Prostate gland (tissue), 2 donors: ENCODE results near the gene ATP6V1F. TPM values are rescaled to one million over a fixed set of nuclear protein-coding genes. Genes with fewer than 3 reads are reported as not detected.

Source experiments
- DNase-seq: peaks from one replicate; pipeline ENCODE4 v3.0.0-alpha.2; 2019; ENCODE audit warnings: low spot score
- H3K27ac ChIP-seq, 2 donors: fragments of 200-600 bp; sonication (generic); 2 replicates each; pipeline ENCODE4 v1.5.1; 2017 to 2019
- H3K27me3 ChIP-seq: fragments of 200-600 bp; sonication (generic); replicated peaks from 2 replicates; pipeline ENCODE4 v1.5.1; 2019; ENCODE audit not compliant: insufficient read depth
- H3K36me3 ChIP-seq, 2 donors: fragments of 200-600 bp; sonication (generic); 1 replicate in 1 of 2; 2 replicates in 1 of 2; pipeline versions ENCODE4 v1.5.1 to v1.8.1; 2017 to 2019
- H3K4me1 ChIP-seq: fragments of 200-600 bp; sonication (generic); replicated peaks from 2 replicates; pipeline ENCODE4 v1.5.1; 2019
- H3K4me3 ChIP-seq, 2 donors: fragments of 200-600 bp; sonication (generic); 2 replicates each; pipeline ENCODE4 v1.5.1; 2017 to 2019
- H3K9me3 ChIP-seq: fragments of 200-600 bp; sonication (generic); 2 replicates; pipeline ENCODE4 v1.5.1; 2017
- POLR2A ChIP-seq: fragments of 450-650 bp; IDR thresholded peaks from one replicate; pipeline ENCODE4 v1.6.1; 2016; ENCODE audit warnings: antibody characterized with exemption, mild to moderate bottlenecking
- POLR2AphosphoS5 ChIP-seq: sonication (generic); formaldehyde crosslinking; IDR thresholded peaks from one replicate; pipeline ENCODE4 v1.6.1; 2017; ENCODE audit warnings: antibody characterized with exemption
- WGBS: methylation state at CpG from one replicate; pipeline ENCODE4 v1.1.5; 2018; 5-methylcytosine and 5-hydroxymethylcytosine counted together
- intact Hi-C: fragments of 100-400 bp; cut with DNase I; formaldehyde crosslinking; loops from one replicate; pipeline ENCODE4 v1.14.2; 2022
- total RNA-seq, 2 donors: library from RNA; depleted of rRNA; stranded (reverse); fragments of >200 nt; gene quantifications; one replicate each; pipeline ENCODE4 v1.1.0, GENCODE V29; 2016
- TF ChIP-seq, protein P1 (sequence below), 4 experiments: fragments of 200-600 bp in 2 of 4; fragments of 450-650 bp in 2 of 4; sonication (generic) in 2 of 4; IDR thresholded peaks; 1 replicate in 3 of 4; 2 replicates in 1 of 4; pipeline ENCODE4 v1.5.1; 2016 to 2019; ENCODE audit warnings: antibody characterized with exemption in 4 of 4, mild to moderate bottlenecking in 2 of 4, moderate library complexity in 2 of 4

Gene ATP6V1F
- total RNA-seq, 2 donors from 2014 or later, result 116 to 118 TPM

DNA sequence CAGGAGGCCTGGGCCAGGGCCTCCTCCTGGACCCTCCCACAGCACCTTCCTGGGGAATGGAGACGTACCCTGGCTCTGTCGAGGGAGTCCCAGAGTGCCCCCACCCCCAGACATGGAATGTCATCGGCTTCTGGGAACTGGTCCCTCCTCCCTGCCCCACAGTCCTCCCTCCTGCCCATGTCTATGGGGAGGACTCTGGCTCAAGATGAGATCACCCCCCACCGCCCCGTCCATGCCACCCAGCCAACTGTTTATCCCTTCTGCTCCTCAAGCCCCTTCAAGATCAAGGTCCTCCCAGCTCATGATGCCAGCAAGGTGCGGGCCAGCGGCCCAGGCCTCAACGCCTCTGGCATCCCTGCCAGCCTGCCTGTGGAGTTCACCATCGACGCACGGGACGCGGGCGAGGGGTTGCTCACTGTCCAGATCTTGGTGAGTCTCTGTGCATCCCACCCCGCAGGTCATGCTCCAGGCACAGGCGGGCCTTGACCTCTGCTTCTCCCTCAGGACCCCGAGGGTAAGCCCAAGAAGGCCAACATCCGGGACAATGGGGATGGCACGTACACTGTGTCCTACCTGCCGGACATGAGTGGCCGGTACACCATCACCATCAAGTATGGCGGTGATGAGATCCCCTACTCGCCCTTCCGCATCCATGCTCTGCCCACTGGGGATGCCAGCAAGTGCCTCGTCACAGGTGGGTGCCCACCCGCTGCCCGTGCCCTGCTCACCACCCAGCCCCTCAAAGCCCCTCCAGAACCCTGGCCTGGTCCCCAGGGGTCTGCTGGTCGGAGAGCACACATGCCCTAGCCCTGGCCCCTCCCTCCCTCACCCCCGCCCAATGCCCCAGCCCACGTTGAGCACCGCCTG lies 14.1 kb upstream of the ATP6V1F start:
- TF ChIP-seq POLR2AphosphoS5, result no peak

DNA sequence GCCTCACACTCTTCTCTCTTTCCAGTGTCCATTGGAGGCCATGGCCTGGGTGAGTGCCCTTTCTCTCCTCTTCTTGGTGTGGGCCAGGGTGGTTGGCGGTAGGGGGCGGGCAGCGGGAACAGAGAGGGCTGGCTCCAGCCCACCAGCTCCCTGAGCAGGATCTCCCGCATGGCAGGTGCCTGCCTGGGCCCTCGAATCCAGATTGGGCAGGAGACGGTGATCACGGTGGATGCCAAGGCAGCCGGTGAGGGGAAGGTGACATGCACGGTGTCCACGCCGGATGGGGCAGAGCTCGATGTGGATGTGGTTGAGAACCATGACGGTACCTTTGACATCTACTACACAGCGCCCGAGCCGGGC lies 13.5 kb upstream of the ATP6V1F start:
- H3K27me3 ChIP-seq, result no peaks in the 10 kb centered on the region
- no peaks in the 10 kb centered on the region for H3K4me1 ChIP-seq
- intact Hi-C loops, result no loop called here
- TF ChIP-seq POLR2A, result no peak
- no peak for DNase-seq
- no peak overlapping the region for H3K27ac ChIP-seq
- no peaks in the 10 kb centered on the region for H3K9me3 ChIP-seq
- no peaks in the 10 kb centered on the region for H3K36me3 ChIP-seq
- no peak overlapping the region for H3K4me3 ChIP-seq
- WGBS, result 91% methylated on average over 16 of the region's 16 CpGs

More for the DNA sequence above, 14.1 kb upstream of the ATP6V1F start:
- WGBS, result 90% methylated on average over 31 of the region's 31 CpGs
- Histone ChIP-seq H3K4me3 (no peak overlapping the region), H3K9me3 (no peaks in the 10 kb centered on the region), H3K4me1 (no peaks in the 10 kb centered on the region), H3K27ac (no peak overlapping the region), H3K36me3 (no peaks in the 10 kb centered on the region), H3K27me3 (no peaks in the 10 kb centered on the region)
- intact Hi-C loops, result no loop called here
- DNase-seq, result no peak

DNA sequence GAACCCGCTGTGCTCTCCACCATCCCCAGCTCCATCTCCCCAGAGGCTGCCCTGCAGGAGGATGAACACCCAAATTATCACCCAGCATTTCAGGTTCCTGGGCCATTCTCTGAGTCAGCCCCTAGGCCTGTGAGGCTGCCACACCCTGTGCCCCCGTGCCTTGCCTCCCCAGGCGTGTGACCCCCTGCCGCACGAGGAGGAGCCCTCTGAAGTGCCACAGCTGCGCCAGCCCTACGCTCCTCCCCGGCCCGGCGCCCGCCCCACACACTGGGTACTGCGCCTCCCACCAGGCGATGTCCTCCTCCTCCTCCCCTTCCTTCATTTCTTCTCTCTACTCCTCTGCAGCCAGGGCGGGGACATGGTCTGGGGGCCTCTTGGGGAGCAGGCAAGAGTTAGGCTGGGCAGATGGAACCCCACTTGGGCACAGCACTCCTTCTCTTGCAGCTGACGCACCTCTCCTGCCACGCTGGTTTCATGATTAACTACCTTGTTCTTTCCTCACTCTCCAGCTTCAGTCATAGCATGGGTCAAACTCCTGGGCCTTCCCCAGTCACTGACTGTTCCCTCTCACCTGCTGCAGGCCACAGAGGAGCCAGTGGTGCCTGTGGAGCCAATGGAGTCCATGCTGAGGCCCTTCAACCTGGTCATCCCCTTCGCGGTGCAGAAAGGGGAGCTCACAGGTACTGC lies 12.7 kb upstream of the ATP6V1F start:
- intact Hi-C loops, result no loop called here
- Histone ChIP-seq H3K27ac (no peak overlapping the region), H3K36me3 (no peaks in the 10 kb centered on the region), H3K4me1 (no peaks in the 10 kb centered on the region), H3K4me3 (no peak overlapping the region), H3K9me3 (no peaks in the 10 kb centered on the region), H3K27me3 (no peaks in the 10 kb centered on the region)
- WGBS, result 85% methylated on average over 18 of the region's 18 CpGs
- DNase-seq, result no peak
- TF ChIP-seq POLR2A (no peak), POLR2AphosphoS5 (no peak)
- TF ChIP-seq, protein P1, sequence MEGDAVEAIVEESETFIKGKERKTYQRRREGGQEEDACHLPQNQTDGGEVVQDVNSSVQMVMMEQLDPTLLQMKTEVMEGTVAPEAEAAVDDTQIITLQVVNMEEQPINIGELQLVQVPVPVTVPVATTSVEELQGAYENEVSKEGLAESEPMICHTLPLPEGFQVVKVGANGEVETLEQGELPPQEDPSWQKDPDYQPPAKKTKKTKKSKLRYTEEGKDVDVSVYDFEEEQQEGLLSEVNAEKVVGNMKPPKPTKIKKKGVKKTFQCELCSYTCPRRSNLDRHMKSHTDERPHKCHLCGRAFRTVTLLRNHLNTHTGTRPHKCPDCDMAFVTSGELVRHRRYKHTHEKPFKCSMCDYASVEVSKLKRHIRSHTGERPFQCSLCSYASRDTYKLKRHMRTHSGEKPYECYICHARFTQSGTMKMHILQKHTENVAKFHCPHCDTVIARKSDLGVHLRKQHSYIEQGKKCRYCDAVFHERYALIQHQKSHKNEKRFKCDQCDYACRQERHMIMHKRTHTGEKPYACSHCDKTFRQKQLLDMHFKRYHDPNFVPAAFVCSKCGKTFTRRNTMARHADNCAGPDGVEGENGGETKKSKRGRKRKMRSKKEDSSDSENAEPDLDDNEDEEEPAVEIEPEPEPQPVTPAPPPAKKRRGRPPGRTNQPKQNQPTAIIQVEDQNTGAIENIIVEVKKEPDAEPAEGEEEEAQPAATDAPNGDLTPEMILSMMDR (IDR thresholded peaks at IDR 0.05), result no peak

GRCh38 chr7:128852537-128853254 lies 10.0 kb upstream of the ATP6V1F start:
- WGBS, result 83% methylated on average over 28 of the region's 28 CpGs
- no peaks in the 10 kb centered on the region for H3K36me3 ChIP-seq
- H3K4me3 ChIP-seq, result no peak overlapping the region
- H3K27ac ChIP-seq, result no peak overlapping the region
- H3K4me1 ChIP-seq, result no peaks in the 10 kb centered on the region
- intact Hi-C loops, result no loop called here
- no peaks in the 10 kb centered on the region for H3K9me3 ChIP-seq
- no peaks in the 10 kb centered on the region for H3K27me3 ChIP-seq
- no peak for DNase-seq
- TF ChIP-seq, protein P1 (IDR thresholded peaks at IDR 0.05), result no peak
- TF ChIP-seq POLR2A (no peak), POLR2AphosphoS5 (no peak)

DNA sequence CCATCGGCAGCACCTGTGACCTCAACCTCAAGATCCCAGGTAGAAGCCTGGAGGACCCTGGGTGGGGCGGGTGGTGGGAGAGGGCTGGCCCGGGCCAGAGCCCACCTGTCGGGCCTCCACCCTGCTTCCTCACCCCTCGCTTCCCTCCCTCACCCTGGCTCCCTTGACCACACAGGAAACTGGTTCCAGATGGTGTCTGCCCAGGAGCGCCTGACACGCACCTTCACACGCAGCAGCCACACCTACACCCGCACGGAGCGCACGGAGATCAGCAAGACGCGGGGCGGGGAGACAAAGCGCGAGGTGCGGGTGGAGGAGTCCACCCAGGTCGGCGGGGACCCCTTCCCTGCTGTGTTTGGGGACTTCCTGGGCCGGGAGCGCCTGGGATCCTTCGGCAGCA lies 8.9 kb upstream of the ATP6V1F start:
- no peak for DNase-seq
- 76% methylated on average over 13 of the region's 23 CpGs for WGBS
- Histone ChIP-seq H3K4me1 (no peaks in the 10 kb centered on the region), H3K27me3 (no peaks in the 10 kb centered on the region), H3K9me3 (no peaks in the 10 kb centered on the region), H3K4me3 (no peak overlapping the region), H3K36me3 (no peaks in the 10 kb centered on the region), H3K27ac (no peak overlapping the region)
- intact Hi-C loops, result no loop called here
- TF ChIP-seq POLR2AphosphoS5, result no peak
- TF ChIP-seq POLR2A, result no peak
- TF ChIP-seq, protein P1 (IDR thresholded peaks at IDR 0.05), result no peak
